HG03060 (cell line): ENCODE measurements around the gene THEM4.
"Not testable (repeated sequence)": the region's sequence is repeated elsewhere in the genome, so short reads cannot be mapped to it uniquely, and the experiment has no call there.

Experiments
- ATAC-seq: cut with Tn5 transposase; IDR thresholded peaks from one replicate; pipeline ENCODE4 v1.9.1; 2021; ENCODE audit warnings: low read depth, moderate number of reproducible peaks; ENCODE audit not compliant: unreplicated experiment

THEM4 gene

DNA sequence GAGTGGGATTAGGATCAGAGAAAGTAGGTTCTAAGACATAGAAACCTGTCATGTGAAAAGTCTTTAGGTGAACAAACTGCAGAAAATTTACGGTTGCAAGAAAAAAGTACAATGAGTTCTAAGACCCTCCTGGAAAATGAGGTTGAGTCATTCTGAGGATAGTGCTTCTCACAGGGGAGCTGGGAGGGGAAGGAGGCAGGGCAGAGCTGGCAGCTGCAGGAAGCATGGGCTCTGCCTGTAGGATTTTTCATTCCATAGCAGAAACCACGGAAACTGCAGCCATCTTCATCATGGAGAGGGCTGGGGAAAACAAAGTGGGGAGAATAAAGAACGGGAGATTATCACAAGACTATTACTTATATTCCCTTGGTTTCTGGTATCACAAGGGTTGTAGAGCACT, 25.8 kb upstream of the THEM4 start:
- ATAC-seq = no peak

DNA sequence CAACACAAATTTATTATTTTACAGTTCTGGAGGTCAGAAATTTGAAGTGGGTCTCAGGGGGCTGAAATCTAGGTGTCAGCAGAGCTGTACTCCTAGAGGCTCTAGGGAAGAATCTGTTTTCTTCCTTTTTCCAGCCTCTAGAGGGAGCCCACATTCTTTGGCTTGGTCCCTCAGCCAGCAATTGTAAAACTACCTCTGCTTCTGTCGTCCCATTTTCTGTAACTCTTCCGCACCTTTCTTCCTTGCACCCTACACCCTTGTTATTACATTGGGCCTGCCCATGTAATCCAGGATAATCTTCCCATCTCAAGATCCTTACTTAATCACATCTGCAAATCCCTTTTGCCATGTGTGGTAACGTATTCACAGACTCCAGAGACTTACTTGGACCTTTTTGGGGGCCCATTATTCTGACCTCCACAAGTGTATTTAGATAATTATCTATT, 24.8 kb upstream of the THEM4 start:
- no peak for ATAC-seq

GRCh38 chr1:151924691-151925587, 15.6 kb upstream of the THEM4 start:
- no peak for ATAC-seq

DNA sequence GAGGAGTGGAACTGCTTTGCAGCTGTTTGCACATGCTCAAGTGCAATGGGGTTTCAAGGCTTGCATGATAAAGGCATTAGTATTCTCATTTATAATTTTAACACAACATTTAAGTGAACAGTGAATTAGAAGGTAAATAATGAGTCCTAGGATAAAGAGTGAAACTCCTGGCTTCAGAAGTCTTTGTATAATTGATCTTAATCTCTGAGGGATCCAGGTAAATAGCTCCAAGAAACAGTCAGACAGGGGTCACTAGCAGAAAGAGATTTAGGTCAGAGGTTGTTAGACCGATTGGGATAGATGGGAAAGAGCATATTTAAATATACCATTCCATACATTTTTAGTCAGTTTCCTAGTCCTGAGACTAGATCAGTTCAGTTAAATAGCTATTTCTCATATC, 14.1 kb upstream of the THEM4 start:
- ATAC-seq = no peak

DNA sequence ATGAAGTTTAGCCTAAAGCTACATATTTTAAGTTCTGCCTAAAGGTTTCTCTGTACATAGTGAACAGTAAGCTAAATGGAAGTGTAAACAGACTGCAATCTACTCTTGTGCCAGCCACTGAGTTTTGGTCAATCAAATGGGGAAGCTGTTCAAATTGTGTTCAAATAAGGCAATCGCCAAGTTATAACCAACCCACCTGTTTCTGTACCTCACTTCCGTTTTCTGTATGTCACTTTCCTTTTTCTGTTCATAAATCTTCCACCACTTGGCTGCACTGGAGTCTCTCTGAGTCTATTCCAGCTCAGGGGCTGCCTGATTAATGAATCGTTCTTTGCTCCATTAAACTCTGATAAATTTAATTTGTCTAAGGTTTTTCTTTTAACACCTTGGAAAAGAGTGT, 10.8 kb upstream of the THEM4 start:
- no peak for ATAC-seq

DNA sequence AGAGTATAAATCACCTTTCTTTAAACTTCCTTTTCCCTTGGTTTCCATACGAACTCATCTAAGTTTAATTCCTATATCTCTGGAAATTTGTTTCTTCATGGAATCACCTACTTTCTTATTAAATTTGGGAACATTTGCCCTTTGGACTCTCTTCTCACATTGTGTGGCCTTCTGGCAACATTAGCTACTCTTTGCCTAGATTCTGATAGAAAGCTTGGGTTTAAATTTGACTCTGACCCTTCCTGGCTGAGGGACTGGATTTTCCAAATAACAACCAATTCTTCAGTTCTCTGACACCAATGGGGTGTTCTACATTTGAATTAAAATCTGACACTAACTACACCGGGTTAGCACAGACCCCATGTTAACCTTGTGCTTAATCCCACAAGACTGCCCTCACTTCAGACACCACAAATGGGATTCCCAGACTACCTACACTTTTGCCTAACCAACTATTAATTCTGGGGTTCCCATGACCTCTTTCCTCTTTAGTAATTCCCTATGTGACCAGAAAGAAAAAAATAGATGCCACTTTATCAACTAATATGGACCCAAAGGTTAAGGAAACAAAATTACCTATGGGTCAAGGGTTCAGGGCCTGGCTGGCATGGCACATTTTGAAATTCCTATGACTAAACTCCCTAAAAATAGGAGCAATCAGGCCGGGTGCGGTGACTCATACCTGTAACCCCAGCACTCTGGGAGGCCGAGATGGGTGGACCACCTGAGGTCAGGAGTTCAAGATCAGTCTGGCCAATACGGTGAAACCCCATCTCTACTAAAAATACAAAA, 9.7 kb upstream of the THEM4 start:
- ATAC-seq = no peak

GRCh38 chr1:151918156-151918555, 8.8 kb upstream of the THEM4 start:
- ATAC-seq = no peak

DNA sequence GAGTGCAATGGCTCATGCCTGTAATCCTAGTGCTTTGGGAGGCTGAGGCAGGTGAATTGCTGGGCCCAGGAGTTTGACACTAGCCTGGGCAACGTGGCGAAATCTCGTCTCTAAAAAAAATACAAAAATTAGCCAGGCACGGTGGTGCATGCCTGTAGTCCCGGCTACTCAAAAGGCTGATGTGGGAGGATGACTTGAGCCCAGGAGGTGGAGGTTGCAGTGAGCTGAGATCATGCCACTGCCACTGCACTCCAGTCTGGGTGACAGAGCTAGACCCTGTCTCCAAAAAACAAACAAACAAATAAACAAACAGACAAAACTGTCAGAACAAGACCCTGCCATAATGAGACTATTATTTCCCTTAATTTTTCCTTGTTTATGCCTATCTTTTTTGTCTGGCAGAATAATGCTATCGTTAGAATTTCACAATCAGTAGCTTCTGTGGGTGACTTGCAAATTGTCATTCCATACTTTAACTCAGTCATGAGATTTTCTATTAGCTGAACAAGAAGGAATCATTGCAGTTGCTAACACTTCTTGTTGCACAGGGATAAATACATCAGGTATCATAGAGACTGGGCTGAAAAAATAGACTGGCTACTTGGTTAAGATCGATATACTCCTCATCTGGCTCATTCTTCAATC, 7.5 kb upstream of the THEM4 start:
- no peak for ATAC-seq

GRCh38 chr1:151915061-151915686, 5.9 kb upstream of the THEM4 start:
- no peak for ATAC-seq

DNA sequence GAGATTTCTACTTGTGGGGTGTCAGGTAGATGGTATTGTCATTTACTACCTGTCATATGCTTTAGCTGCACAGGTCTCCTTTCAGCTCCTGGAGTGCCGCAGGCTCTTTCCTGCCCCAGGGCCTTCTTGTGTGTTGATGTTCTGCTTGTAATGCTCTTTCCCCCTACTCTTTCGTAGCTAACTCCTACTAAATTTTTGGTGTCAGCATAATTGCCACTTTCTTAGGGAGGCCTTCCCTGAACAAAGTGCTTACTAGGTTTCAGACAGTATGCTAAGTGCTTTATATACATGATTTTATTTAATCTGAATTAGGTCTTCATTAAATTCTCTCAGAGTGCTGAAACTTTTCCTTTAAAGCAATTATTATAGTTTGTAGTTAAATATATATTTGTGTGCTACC, 4.8 kb upstream of the THEM4 start:
- no peak for ATAC-seq

- ATAC-seq = no peak
Measured at GRCh38 chr1:151912973-151913372, 3.7 kb upstream of the THEM4 start.

DNA sequence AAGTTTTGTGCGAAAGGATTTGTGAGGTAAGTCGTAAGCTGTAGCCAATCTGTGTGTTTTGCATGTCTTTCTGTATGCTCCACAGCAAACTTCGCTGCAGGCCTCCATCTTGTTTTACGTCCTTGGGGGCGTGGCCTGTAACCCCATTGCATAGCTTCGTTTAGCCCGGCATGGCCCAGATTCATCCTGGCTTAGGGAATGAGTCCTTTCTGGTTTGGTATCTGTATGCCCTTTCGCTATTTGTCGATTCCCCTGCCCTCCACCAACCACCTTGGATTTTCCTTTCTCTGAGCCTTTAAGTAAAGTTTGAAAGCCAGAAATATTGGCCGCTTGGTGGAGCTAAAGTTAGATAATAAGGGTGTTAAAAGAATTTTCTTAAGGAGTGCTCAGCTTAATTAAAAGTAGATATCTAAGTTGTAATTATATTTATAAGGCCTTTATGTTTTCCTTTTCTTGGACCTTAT, 1.1 kb downstream of the THEM4 start:
- no peak for ATAC-seq

DNA sequence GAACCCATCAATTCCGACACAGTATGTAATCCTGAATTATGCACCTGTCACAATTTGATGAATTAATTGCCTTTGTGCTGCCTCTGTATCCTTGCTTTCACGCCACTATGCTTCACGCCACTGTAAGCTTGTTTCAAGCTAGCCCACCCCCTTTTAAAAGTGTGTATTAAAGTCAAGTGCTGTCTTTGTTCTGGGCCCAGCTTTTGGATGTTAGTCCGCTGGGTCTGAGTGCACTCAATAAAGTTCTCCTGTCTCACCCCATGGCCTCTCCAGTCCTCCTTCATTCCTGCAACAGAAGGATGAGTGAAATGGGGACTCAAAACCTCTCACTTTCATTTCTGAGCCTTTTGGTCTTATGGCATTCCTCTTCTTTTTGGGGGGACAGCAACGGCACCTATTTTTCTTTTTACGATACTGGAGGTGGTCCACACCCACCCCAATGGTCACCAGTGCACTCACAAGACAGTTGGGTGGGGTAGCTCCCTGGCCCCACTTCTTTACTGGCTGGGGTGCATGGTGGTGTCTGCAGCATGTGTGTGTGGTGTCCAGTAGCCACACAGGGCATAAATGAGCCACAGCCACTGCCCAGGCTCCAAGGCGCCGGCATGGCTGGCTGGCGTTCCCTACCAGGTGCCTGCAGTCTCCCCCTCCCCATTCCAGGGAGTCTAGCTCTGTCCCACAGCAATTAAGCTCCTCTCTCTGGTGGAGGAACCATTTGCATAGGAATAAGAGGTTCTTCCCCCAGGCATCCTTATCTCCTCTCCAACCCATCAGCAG, 1.8 kb downstream of the THEM4 start:
- ATAC-seq = no peak

DNA sequence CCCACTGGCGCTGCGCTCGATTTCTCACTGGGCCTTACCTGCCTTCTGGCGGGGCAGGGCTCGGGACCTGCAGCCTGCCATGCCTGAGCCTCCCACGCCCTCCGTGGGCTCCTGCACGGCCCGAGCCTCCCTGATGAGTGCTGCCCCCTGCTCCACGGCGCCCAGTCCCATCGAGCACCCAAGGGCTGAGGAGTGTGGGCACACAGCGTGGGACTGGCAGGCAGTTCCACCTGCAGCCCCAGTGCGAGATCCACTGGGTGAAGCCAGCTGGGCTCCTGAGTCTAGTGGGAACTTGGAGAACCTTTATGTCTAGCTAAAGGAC, 3.0 kb downstream of the THEM4 start:
- not testable (repeated sequence) for ATAC-seq

DNA sequence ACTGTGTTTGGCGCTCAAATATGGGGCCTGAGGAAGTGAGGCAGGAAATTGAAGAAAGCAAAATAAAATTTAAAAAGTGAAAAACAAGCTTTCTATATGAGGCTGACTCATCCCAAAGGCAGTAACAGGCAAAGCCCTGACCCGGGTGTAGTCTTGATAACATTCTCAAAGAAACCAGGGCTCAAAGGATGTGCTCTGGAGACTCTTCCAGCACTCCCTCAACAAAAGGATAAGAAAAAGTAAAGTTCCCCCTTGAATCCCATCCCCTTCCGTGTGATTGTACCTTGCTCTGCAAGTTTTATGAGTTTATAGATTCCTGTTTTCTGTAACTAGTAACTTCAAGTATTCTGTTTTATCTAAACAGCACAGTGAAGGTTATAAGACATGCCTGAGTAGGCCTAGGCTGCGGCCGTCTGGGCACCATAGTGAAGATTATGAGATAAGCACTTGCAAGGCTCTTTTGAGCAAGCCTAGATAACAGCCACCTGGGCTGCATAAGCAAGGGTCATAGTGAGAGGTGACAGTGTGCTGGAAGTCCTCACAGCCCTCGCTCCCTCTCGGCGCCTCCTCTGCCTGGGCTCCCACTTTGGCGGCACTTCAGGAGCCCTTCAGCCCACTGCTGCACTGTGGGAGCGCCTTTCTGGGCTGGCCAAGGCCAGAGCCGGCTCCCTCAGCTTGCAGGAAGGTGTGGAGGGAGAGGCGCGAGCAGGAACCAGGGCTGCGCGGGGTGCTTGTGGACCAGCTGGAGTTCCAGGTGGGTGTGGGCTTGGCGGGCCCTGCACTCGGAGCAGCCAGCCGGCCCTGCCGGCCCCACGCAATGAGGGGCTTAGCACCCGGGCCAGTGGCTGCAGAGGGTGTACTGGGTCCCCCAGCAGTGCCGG, 3.6 kb downstream of the THEM4 start:
- not testable (repeated sequence) for ATAC-seq

DNA sequence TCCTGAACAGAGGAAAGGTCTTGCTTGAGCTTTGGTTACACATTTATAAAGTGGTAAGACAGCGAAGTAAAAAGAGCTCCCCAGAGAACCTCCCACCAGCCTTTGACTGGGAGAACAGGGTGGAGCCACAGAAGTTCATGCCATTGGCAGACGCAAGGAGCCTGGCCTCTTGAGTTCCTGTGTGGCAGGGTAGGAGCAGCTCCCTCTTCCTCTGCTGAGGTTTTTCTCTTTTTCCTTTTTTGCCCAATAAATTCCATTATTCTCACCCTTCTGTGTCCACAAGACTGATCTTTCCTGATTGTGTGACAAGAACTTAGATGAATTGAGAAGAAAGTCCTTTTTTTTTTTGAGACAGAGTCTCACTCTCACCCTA, 4.3 kb downstream of the THEM4 start:
- no peak for ATAC-seq

GRCh38 chr1:151902858-151903257, 6.5 kb downstream of the THEM4 start:
- ATAC-seq = no peak

DNA sequence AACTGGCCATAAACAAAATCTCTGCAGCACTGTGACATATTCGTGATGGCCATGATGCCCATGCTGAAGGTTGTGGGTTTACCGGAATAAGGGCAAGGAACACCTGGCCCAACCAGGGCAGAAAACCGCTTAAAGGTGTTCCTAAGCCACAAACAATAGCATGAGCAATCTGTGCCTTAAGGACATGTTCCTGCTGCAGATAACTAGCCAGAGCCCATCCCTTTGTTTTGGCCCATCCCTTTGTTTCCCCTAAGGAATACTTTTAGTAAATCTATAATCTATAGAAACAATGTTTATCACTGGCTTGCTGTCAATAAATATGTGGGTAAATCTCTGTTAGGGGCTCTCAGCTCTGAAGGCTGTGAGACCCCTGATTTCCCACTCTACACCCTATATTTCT, 8.5 kb downstream of the THEM4 start:
- not testable (repeated sequence) for ATAC-seq

DNA sequence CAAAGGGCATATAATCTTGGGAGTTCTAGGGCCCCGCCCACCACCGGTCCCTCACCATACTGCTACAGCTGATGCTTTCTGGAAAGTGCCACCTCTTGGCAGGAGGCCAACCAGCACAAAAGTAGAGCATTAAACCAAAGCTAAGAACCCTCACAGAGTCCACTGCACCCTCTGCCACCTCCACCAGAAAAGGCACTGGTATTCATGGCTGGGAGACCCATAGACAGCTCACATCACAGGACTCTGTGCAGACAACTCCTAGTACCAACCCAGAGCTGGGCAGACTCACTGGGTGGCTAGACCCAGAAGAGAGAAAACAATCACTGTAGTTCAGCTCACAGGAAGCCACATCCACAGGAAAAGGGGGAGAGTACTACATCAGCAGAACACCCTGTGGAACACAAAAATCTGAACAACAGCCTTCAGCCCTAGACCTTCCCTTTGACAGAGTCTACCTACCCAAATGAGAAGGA, 10.8 kb downstream of the THEM4 start:
- ATAC-seq = no peak
